ENCODE measurements around the gene SAMD8.

The SAMD8 gene

DNA sequence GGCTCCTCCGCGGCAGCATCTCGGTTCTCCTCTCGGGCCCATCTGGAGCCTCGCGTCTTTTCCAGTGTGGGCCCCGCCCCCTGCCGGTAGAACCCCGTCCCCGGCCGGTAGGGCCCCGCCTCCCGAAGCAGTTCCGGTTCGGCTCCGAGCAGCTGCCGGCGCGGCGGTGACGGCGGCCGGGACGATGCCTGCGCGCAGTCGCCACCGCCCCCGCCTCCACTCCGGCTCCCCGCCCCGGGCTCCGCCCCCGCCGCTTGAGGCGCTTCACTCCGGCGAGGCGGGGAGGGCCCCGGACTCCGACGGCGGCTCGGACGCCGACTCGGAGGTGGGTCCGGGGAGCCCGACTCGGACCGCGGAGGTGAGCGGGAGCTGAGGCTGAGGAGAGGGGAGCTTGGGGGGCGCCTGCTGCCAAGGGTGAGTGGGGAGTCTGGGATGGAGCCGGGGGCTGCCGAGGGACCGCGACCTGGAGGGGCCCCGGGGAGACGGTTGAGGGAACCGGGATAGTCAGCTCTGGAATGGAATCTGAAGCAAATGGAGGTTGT lies at the start of gene SAMD8:
TSS of gene SAMD8 (plus strand) at position 292 of the 542 bp plus-strand sequence. CDS start 38,873 bp downstream, outside the sequence.
- DNase-seq, result peak; percentile 97 to 98

DNA sequence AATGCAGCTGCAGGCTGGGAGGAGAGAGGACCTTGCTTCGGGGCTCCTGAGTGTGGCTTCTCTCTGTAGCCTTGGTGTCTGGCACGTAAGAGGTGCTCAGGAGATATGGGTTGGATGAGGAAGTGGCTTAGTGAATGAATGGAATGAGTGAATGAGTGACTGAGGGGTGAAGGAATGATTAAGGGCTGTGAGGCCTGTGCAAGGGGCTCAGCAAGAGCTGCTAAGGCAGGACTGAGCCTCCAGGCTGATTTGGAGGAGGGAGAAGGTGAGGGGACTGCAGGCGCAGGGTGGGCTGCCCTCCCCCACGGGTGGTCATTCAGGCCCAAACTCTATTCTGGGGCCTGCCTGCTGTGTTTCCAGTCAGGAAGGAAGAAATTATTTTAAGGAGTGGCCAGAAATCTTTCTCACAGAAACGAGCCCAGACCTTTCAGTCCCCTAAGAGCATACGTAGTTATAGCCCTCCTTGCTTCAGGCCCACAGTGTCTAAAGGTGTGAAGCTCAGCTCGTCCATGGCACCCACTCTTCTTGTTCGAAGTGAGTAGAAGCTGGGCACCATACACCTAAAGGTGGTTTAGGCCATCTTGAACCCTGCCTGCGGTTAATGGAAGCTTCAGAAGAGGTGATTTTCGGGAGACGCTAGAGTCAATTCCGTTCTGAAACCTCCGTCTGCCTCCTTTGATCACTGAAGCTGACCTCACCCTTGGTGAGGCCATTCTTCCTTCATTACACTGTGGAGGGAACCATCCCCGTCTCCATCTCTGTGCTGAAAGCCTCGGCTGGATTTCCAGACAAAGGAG lies 49.5 kb upstream of the SAMD8 start:
- DNase-seq, result no peak

DNA sequence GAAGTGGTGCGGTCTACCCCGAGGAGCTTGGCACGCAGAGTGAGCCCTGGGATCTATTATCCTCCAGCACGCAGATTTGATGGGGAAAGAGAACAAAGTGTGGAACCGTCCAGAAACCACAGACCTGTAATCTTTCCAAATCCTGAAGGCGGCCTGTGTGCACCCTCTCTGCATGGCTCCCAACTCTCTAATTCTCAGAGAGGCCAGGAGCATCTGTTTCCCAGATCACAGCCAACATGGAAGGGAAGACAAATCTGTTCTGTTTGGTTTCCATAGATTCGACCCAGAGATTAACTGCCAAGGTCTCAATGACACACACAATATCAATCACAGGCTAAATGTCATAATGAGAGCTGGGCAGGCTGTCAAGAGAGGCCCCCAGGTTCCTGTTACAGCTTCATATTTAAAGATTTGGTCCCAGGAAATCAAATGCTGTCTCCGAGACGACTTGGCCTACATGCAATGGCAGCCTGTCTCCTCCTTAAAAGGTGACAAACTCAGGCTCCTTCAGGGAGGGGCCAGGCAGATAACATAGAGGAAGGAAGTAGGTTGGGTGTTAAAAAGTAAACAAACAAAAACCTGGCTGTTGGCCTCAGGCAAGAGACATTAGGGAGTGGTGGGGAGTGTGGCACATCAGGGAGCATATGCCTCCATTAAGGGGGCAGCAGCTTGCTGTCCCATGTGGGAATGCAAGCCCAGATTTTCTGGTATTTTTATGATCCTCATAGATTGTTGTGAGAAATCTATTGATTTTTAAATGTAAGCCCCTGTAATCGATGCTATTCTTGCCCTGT lies 48.8 kb upstream of the SAMD8 start:
- DNase-seq, result no peak

DNA sequence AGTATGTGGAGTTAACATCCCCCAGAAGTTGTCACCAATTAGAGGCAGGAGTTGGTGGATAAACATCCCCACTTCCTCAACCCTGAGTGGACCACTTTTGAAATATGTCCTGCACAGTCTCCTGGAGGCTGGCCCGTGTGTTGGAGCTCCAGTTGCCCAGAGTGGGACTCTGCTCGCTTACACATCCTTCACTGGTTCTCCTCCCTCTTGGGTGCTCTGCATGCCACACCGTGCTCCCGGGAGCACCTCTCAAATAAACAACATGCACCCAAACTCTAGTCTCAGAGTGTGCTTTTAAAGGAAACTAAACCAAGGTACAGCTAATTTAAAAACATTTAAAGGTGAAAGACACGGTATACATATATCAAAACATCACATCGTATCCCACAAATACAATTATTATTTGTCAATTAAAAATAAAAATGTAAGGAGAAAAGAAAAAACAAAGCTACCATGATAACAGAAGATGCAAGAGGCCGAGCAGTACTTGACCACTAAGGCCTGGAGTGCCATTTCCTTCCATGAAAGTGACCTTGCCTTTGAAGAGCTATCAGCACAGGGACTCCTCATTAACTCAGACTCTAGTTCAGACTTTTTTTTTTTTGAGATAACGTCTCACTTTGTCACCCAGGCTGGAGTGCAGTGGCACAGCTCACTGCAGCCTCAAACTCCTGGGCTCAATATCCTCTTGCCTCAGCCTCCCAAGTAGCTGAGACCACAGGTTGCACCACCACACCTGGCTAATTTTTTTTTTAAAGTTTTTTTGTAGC lies 47.8 kb upstream of the SAMD8 start:
- no peak for DNase-seq

DNA sequence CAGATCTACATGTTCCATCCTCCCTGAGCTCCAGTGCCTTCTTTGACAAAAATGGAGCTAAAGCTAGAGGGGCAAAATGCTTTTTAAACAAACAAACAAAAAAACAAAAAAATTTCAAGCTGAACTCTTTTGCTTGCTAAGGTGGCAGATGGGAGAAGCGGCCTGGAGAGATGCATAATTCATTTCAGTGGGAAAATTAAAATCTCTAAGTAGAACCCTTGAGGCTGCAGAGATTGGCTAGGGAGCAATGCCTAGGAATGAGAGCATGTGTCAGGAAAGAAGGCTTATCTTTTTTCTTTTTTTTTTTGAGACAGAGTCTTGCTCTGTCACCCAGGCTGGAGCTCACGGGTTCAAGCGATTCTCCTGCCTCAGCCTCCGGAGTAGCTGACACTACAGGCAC lies 46.4 kb upstream of the SAMD8 start:
- no peak for DNase-seq

DNA sequence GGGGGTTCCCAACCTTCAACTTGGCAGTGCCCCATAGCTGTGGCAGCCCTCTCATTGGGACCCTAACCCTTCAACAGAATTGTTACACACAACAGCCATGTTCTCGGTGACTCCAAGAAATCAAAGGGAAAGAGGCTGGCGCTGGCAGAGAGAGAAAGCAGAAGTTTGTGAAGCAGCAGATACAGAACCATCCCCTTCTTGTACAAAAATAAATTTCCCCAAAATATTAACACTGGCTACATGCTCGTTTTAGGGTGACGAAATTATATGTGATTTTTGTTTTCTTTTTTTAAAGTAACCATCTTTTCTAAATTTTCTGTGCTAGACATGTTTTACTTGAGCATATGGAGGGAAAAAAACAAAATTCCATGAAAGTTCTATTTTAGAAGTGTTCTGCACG lies 45.2 kb upstream of the SAMD8 start:
- no peak for DNase-seq

DNA sequence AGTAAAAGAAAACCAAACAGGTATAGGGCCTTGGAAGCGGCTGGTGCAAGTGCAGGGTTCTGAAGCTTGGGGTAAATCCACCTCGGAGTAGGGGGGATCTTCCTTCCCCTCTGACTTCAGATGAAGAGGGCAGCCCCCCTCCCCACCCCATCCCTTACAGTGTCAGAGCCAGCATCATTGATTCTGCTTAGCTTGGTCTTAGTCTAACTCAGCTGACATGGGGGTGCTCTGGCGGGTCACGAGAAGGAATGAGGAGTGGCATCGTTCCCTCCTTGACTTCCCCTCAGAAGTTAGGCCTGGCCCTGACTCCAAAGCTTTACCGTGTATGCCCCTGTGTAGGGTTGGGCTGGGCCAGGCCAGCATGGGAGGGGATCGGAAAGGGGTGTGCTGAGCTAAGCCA lies 44.2 kb upstream of the SAMD8 start:
- DNase-seq, result no peak

DNA sequence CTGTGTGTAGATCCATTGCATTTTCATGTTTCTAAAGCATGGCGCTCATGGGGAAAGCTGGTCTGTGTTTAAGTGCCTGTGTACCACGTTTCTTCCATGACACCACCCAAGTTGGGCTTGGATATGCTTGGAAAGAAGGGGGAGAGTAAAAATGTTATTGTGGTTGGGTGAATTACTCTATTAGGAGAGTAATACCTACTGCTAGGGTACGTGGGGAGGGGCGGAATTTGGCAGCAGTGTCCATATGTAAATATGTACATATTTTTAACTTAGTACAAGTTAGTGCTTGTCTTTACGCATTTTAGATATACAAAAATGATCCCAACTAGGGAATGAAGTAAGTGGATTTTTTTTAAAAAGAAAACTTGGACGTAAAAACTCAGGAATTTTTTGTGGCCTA lies 42.9 kb upstream of the SAMD8 start:
- no peak for DNase-seq

DNA sequence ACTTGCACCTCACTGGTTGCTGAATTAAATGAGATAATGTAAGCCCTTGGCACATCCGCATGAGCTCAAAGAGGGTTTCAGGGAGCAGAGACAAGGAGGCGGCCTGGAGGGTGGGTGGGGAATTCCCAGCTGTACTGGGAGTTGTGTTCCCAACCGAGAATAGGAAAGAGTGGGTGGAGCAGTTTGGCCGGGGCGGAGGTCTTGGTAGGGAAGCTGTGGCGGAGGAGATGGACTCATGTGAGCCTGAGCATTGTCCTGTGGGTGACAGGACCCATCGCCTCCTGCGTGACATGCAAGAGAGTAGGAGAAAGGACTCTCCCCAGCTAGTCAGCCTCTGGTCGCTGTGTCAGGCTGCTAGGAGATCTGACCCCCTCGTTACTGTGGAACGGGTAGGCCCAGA lies 41.0 kb upstream of the SAMD8 start:
- no peak for DNase-seq

DNA sequence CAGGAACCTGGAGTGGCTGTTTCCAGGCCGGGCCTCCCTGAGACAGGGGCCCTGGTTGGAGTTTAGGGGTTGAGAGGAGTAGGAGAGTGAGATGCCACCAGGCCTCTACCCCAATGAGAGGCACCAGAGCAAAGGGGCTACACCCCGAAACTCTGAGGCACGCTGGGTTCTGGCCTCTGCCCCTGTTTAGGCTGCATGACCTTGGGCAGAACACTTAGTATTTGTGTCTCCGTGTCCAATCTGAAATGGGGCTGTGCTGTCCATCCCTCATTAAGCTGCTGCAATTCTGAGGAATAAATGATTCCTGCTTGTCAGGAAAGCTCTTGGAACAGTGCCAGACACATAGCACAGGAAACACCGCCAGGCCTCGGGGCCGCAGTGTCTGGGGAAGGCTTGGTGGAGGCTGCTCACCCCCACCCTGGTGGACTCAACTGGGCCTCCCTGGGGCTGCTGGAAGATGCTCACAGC lies 40.5 kb upstream of the SAMD8 start:
- no peak for DNase-seq

DNA sequence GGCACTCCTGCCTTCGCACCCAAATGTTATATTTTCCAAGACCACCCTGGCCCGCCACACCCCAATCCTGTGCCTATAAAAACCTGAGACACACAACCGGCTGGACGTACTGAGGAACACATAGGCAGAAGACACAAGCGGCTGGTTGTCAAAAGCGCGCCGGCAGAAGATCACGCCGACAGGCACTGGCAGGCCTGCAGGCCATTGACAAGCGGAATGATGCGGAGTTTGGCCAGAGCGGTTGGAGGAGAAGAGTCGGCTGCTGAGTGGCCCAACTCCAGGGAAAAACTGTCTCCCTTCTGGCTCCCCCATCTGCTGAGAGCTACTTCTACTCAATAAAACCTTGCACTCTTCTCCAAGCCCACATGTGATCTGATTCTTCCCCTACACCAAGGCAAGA lies 39.7 kb upstream of the SAMD8 start:
- DNase-seq, result no peak

DNA sequence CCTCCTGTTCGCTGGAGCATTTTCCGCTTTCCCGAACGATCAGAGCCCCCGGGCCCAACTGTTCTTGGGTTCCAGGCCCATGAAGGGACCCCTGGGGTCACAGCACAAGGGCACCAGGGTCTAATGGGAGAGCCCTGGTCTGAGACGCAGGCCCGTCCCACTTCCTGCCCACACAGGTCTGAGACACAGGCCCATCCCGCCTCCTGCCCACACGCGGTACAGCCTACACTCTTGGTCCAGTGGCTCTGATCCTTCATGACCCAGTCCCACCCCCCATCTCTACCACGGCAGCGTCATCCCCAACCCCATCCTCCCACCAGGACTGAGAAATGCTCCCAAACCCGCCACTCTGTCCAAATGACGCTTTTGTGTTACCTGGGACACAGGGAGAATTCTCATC lies 38.7 kb upstream of the SAMD8 start:
- no peak for DNase-seq

DNA sequence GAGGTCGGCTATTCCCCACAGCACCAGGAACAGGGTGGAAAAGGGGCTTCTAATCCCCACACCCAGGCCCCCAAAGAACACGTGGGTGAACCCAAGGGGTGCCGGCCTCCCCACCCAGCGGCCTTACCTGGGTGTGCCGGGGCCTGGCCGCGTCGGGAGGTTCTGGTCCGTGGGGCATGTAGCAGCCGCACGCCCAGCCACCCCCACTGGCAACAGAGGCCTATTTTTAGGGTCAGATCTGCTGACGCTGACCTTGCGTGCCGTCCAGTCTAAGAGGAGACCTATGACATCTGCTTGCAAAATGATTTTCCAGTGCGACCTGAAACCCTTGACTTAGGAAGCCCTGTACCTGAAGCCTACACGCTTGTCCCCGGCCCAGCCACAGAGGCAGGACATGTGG lies 38.0 kb upstream of the SAMD8 start:
- no peak for DNase-seq

DNA sequence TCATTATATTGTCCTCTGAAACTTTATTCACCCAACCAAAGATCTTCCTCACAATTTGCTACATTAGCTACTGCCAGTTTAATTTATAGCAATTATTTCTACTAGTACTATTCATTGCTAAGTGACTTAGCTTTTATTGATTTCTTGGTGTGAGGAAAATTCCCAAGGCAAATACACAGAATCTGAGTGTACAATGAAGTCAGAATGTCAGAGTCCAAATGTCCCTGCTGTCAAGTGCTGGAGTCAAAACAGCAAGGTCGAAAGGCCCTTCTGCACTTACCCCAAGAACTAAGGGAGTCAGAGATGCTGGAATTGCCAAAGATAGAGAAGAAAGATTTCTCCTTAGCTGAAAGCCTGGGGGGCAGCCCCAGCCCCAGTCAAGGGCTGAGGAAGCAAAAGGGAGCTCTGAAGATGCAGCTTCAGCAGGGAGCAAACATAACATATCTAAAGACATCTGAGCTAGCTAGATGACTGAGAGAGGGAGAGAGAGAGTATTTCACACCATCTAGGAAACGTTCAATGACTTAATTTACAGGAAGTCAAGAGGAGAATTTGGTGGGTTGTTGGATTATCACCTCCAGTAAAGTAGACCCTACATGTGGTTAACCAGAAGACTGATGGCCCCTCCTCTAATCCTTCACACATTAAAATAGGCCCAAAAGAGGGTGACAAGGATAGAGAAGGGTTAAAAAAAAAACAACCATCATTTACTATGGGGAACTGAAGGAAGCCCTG lies 36.6 kb upstream of the SAMD8 start:
- DNase-seq, result no peak

DNA sequence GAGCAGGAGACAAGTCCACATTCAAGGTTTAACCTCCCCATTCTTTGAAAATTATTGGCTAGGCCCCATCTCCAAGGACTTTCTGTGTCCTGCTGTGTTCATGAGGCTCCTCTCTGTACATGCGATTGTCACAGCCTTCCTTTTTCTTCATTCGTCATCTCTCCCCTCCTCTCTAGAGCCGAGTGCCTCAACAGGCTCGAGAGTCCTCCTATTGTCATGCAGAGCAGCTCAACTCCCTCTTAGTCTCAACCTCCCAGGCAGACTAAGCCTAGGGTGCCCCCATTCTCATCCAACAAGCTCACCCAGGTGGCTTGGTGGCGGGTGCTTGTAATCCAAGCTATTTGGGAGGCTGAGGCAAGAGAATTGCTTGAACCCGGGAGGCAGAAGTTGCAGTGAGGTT lies 35.1 kb upstream of the SAMD8 start:
- no peak for DNase-seq

DNA sequence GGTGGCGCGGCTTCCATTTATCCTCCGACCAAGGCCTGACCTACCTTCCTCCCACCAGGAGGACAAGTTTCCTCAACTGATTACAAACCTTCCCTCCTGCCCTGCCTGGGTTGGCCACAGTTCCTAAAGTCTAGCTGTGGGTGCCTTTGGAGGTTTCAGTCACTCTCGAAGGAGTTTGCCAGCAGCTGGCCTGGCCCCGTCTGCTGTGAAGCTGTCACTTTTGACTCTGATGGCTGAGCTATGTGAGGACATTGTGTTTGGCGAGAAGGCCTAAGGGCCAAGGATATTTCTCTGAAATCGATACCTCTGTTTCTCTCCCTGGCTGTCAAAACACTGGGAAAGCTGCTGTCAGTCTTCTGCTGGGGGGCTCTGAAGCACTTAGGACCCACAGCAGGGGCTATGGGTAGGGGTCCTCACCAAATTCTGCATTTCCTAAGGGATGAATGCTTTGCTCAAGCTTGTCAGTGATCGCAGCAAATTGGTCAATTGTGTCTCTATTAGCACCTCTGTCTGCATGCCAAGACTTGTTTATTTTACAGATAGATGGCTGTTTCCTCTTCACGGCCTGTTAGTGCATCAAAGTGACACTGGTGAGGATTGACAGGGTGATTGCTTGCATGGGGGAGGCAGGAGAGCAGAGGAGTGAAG lies 31.9 kb upstream of the SAMD8 start:
- no peak for DNase-seq

DNA sequence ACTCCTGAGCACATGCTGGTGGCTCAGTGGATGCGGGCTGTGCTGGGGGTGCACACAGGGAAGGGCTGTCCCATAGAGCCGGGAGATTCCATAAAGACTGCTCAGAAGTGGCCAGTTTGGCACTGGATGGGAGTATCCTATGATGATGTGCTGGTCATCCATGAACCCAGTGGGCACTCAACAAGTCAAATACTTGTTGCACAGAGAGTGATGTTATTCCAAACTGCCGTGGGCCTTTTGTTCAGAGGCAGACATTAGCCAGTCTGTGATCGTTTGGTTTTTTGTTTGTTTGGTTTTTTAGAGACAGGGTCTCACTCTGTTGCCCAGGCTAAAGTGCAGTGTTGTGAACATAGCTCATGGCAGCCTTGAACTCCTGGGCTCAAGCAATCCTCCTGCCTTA lies 30.9 kb upstream of the SAMD8 start:
- no peak for DNase-seq

DNA sequence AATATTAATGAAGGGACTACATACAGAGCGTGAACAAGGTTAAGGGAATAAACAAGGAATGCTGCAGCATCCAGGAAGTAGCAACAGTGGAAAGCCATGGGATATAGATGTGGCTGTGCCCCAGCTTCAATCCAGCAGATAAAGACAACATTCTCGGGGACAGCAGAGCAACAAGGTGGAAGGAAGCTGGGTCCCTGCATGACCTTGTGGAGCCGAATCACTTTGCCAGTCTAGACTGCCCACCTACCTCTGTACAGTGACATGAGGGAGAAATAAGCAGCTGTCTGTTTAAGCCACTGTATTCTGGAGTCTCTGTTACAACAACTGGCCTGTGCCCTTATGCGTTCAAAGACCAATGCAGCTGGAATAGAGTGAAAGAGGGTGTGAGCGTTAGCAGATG lies 30.1 kb upstream of the SAMD8 start:
- no peak for DNase-seq

DNA sequence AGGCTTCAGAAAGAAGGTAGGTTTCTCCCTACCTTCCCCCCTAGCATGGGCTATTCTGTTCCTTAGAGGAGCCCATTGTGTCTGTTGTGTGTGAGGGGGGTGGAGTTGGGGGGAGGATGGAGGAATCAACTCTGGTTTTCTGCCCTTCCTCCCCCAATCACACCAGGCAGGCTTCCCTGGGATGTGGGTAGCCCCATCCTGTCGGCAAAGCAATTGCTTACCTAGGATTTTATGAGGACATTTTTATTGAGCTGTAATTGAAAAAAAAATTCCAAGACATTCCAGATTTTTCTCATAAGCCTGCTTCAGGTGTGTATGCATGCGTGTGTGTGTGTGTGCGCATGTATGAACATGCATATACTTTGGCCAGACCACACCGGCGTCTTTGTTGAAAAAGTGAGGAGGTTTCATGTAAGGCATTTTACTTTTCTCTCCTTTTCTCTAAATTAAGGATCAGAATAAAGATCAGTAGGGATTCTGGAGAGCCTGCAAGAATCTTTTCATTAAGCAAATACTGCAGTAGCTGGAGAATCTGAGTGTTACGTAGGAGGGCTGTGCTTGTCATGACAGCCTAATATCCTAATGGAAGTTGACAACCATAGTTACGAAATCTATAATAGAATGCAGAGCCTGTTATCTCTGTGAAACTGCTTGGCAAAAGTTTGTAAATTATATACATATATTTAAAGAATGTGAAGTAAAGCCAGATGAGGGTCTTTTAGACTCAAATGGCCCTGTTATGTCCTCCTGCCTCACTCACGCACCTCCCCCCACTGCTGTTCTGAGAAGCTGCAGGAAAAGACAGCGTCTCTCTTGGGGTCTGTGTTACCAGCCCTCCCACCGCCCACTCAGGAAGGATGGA lies 27.3 kb upstream of the SAMD8 start:
- no peak for DNase-seq

DNA sequence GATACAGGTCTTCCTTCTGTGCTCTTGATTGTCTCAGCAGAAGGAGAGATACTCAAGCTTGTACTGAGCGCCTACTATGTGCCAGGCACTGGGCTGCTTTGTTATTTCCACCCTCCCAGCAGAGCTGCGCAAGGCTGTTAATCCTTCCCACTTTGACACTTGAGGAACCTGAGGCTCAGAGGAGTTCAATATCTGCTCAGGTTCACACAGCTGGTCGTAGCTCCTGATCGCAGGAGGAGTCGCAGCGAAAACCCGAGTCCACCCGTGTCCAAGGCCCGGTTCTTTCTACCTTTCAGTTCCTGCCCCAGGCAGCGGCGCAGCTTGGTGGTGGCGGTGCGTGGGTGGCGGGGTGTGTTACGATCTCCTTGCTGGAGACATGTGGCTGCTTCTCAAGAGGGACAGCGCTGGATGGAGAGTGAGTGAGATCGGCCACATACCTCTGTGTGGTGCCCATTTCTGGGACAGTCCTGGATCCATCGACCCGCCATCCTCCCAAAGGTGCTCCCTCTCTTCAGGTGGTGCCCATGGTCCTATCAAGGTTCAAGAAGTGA lies 26.5 kb upstream of the SAMD8 start:
- no peak for DNase-seq
